GM19043 (cell line): ENCODE data around the gene C12orf42.

Experiments used
- ATAC-seq: cut with Tn5 transposase; IDR thresholded peaks from one replicate; pipeline ENCODE4 v1.9.1; 2021; ENCODE audit warnings: low read depth; ENCODE audit not compliant: unreplicated experiment

Gene C12orf42

DNA sequence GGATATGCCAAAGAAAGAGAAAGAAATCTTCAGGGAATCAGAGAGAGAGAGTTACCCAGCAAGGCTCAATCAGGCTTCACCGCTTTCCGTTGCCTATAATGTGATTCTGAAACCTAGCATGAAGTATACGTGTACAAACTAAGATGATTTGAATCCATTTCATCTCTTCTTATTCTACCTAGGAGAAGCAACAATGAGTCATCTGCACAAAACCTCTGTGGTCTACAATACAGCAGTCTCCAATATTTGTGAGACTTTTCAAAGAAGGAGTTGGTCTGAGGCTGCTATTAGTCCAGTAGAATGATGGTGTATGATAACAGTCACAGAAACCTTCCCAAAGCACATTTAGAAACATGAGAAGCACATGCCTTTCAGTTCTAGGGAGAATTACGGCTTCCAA lies 141.9 kb downstream of the C12orf42 start:
- no peak for ATAC-seq

DNA sequence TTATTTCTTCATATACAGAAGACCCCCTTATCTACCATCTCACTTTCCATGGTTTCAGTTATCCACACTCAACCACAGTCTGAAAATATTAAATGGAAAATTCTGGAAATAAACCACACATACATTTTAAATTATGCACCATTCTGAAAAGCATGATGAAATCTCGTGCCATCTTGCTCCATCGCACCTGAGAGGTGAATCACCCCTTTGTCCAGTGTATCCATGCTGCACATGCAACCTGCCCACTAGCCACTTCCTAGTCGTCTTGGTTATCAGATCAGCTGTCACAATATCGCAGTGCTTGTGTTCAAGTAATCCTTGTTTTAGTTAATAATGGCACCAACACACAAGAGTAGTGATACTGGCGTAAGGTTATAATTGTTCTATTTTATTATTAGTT lies 145.7 kb downstream of the C12orf42 start:
- no peak for ATAC-seq

DNA sequence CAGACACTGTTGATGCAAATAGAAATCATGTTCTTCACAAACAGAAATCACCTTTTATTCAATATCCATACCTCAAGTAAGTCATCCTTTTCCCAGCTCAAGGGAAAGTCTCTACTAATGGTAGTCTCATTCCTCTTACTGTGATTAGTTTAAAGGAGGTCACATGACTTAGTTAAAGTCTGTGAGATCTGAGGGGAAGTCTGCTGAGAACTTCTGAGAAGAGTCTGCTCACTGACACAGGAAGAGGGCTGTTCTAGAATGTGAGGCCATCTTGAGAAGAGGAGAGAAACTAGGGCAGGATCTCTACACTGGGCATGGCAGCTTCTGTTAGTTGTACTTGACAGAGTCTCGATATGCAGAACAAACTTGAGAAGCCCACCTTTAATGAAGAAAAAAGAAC lies 146.8 kb downstream of the C12orf42 start:
- ATAC-seq, result no peak

DNA sequence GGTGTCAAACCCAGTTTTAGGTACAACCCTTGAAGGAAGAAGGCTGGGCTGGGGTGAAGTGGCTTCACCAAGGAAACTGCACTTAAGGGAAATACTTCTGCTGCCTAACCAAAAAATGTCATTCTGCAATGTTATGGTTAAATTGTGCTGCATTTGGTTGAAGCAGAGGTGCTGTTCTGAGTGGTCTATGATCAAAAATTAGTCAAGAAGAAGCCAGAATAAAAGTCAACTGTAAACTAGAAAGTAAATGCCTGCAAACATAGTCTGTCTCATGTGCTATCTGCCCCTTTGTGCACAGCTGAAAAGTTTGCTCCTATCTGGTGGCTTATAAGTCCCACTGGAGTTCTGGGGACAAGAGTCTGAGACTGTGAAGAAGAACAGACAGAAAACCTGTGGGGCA lies 158.8 kb downstream of the C12orf42 start:
- no peak for ATAC-seq

DNA sequence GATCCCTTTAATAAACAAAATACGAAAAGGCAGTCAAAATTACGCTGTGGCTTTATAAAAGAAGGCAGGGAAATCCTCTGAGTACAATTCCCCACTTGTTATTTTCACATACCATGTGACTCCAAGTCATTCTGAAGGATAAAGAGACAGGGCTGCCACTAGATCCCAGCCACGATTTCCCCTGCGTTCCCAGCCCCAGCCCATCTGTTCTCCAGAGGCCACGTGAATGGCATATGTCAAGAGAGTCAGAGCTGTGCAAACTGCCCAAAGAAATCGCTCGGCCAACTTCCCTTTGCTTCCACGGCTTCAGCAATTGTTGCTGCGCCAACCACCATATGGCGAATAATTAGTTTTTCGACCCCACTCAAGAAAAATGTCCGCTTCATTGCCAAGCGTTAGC lies 161.3 kb downstream of the C12orf42 start:
- ATAC-seq, result no peak

DNA sequence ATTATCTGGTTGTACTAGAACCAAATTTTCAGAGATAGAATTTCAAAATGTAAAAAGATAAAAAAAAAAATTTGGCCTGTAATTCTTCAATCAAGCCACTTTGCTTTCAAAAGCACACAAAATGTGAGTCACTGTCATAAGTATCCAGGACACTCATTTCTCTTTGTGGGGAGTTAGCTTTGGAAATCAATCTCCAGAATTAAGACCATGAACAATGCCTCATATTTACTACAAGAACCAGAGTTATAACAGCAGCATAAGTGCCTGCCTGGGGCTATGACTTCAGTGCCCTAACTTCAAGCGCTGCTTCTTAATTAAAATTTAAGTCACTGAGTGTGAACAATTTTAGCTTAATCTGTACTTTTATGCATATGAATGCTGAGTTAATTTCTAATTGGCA lies 162.1 kb downstream of the C12orf42 start:
- ATAC-seq, result no peak

DNA sequence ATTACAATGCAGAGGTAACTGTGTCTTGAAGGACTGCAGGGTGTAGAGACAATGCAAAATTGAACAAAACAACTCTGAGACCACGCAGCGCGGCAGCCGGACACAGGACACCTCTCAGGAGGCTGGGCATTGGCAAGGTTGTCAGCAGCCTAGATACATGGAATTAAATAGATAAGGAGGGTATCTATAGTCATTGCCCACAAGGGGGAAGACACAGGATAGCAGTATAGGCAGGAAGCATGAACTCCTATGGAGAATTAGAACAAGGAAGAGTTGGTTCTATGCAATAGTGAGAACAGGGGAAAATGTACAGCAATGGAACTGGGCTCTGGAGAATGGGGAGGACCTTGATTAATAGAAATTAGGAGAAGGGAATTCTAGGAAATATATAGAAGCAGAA lies 164.1 kb downstream of the C12orf42 start:
- ATAC-seq, result no peak

DNA sequence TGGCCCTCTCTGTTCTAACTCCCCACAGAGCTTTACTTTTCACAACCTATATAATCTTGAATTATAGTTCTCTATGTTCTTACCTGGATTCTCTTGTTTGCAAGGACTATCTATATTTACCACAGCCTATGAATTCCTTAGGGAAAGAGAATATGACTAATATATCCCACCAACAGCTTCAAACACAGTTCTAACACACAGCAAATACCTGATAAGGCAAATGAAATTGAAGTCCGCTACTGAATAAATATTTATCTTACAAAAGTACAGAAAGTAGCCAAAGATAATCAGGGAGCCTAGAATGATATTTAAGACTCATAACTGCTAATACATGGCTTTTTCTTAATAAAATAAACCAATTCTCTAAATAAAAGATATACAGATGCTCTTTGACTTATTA lies 165.1 kb downstream of the C12orf42 start:
- no peak for ATAC-seq

DNA sequence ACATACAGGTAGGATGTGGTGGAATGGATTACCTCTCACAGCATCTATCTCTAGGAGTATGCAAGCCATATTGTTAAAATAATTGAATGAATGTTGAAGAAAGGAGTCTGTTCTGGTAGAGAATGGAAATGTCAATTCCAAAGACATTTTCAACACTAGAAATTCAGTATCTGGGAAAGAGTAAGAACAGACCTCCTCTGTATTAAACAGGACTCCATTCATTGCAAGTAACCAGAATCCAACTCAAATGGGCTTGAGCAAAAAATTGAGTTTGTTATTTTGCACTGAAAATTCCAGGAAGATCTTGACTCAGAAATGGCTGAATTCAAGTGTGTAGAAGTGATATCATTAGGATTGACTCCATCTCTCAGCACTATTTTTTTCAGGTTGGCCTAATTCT lies 168.1 kb downstream of the C12orf42 start:
- no peak for ATAC-seq

DNA sequence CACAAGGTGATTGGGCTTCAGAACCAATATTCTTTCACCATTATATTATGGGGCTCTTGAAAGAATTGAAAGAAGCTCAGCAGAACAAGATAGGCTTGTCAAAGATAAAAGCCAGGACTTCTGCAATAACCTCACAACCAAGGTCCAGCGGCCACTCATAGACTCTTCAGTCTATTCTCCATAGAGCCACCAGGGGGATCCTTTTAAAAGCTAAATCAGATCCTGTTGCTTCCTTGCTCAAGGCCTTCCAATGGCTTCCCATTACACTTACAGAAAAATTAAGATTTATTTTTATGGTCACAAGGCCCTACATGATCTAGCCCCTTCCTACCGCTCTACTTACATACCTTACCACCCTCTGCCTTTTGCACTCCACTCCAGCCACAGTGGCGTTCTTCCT lies 169.6 kb downstream of the C12orf42 start:
- ATAC-seq, result no peak

DNA sequence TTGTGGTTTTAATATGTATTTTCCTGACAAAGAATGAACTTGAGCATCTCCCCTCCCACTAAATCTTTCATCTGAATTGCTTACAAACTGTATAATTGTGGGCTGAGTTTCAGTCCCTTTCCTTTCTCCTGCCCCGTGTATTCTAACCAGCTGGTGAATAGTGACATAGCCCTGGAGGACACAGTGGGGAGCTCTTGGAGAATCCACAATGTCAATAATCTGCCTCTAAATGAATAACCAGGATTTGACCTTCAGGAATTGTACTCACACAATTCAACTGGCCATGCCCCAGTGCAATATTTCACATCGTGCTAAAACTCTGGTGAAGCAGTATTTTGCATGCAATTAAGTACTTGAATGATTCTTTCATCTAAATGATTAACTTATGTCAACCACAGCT lies 177.2 kb downstream of the C12orf42 start:
- no peak for ATAC-seq

DNA sequence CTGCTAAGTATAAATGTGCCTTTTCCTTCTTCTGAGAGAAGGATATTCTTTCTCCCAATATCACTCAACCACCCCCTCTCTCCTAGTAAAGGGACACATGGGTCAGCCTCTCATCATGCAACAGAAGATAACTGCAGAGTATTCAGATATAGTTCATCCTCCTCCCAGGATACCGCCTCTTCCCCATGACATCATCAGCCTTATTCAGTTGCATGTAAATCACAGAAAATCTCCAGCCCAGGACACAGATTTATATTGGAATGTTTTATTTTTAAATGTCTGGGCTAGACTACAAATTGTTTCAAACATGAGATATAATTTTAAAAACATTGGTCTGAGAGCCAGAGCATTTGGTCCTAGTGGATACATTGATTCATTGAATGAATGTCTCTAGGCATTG lies 178.5 kb downstream of the C12orf42 start:
- no peak for ATAC-seq

DNA sequence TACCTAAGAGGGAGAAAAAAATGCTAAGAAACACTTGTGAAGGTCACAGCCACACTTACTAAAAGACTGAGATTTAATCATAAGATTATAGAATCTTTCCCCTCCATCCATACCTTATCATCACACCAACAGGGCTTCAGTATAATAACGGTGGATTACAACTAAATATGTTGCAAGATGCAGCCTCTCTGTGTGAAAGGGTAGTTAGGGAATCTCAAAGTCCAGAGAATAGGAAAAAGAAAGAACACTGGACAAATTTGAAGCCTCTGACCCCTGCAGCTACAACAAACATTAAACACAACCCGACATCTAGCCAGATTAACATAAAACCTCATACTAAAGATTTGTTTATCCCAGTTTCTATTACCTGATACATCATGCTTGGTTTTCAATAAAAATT lies 181.0 kb downstream of the C12orf42 start:
- ATAC-seq, result no peak

DNA sequence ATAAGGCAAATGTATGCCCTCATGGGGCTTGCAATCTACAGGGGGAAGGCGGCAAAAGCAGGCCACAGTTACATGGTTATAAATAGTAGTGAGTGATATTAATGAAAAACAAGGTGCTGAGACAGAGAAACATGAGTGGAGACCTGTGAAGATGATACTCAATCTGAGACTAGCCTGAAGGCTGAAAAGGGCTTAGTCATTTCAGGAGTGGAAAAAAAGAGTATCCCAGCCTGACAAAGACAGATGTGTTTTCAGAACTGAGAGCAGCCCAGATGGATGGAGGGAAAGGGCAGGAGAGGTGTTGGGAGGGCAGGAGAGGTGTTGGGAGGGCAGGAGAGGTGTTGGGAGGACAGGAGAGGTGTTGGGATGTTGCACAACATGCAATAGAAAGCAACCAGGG lies 181.9 kb downstream of the C12orf42 start:
- no peak for ATAC-seq

DNA sequence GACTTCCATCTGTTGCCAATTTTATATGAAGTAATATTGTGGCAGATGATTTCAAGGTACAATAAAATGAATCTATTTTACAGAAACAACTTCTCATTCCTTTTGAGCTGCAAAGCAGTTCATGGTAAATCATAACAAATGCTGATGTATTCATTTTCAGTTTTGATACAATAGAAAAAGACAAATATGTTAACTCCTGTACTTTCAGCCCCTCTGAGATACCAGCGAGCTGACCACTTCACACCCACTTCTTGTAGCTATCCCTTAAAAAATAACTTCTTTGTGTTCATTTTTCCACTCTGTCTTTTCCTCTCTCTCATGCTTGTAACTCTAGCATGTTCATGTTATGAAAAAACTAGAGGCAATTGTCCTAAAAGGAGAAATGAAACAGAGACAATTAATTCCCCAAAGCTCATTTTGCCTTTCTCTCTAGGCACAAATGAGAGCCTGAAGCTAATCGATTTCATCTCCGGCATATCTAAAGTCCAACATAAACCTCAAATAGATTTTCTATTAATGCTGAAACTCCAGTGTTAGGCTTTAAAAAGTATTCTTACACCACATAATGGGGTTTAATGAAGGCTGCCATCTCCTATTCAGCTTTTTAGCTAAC lies 182.9 kb downstream of the C12orf42 start:
- no peak for ATAC-seq

DNA sequence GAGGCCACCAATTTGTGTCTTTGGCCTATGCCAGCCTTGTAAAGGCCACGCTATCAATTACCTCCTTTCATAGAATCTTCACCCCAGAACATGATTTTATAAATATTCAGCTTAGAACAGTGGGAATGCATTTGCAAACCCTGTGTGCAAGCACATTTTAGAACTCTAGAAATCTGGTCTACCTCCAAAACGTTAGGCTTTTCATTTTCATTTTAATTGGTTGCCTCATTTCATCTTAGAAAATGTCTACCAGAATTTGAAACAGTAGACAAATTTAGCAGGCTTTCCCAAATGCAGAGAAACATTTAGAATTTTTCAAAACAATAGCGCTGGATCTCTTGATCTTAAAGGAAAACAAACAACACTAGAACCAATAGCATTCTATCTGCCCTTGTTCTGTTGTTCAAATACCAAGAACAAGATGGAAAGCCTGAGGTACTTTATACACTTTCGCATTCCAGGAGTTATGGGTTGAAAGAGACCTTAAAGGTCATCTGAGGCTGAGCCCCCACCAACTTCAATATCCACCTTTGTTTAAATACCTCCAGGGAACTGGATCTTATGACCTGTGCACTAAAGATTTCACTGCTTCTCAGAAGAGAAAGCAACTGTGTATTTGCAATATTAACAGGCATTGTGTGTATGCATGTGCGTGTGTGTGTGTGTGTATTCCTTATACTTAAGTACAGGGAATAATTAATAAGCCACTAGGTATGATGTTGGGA lies 185.1 kb downstream of the C12orf42 start:
- ATAC-seq, result no peak

DNA sequence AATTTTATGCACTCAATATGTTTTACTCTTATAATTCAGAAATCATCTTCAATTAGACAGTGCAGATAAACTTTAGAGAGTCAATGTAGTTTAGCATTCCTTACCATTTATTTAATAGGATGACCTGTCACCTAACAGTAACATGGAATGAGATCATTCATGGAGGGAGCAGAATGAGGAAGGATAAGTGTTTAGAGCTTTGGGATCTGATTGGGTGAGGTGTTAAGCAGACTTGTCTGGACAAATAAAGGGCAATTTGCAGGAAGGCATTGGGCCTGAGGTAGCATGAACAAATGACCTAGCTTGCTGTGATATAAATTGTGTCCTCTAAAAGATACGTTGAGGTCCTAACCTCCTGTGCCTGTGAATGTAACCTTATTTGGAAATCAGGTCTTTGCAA lies 187.4 kb downstream of the C12orf42 start:
- no peak for ATAC-seq

DNA sequence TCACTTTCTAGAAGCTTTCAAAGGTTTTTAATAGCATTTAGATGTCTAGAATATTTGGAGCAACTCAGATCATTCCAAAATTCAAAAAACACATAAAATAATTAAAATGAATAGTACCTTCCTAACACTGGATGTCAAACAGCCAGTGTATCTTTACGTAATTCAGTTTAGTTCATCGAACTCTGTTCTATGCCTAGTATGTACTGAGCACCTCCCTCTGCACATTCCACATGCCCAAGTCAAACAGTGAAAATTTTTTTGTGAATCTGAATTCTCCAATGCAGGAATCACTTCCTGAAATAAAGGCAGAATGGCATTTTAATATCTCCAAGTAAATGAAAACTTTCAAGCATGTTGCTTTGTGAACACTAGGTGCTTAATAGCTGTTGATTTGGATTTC lies 192.3 kb downstream of the C12orf42 start:
- no peak for ATAC-seq

DNA sequence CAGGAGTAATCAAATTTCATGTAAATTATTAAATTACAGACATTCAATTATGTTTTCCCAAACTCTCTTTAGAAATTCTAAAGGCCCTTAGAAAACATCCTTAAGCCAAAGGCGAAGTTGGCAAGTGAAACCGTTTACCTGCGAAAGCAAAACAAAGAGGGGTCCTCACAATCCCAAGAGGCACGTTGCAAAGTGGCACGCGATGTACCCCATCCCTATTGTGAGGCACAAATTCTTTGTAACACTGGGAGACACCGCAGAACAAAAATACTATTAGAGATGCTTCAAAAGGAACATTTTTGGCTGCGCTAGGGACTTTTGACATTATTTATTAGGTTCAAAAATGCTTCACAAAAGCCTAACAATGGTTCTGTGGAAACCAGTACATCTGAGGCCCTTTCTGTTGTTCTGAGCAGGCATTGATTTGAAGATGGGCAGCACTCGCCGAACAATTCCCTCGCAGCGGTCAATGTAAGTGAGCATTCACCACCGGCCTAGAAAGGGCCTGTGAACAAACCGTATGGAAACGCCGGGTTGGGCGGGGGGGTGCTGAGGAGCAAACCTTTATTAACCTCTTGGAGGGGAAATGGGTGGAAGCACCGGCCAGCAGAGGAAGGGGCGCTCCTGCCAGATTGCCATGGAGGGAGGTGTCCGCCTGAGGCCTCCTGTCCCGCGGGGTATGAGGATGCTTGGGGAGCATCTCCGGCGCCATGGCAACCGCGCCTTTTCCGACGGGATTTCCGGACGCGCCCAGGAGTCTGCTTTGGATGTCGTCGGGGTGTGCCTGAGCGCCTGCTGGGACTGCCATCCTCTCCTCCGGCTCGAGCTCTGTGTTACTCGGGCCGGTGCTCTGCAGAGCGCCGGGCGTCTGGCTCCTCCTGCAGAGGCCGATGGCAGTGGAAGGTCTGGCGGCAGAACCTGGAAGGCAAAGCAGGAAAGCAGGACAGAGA lies 193.9 kb downstream of the C12orf42 start:
- no peak for ATAC-seq

DNA sequence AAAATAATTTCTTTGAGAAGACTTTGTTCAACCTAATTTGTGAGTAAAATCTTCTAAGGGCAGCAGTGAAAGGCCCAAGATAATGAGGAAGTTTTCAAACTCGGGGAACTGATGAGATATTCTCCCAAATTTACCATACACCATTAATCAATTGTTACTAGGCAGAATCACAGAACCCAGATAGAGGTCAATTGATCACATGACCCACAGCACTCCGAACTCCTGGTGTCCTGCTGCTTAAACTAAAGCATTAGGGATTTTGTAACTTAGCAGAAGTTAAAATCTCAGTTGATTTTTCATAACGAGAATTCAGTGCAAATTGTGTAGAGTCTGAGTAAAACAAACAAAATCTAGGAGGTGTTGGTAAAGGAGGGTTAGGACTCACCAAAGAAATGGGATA lies 207.8 kb downstream of the C12orf42 start:
- no peak for ATAC-seq

DNA sequence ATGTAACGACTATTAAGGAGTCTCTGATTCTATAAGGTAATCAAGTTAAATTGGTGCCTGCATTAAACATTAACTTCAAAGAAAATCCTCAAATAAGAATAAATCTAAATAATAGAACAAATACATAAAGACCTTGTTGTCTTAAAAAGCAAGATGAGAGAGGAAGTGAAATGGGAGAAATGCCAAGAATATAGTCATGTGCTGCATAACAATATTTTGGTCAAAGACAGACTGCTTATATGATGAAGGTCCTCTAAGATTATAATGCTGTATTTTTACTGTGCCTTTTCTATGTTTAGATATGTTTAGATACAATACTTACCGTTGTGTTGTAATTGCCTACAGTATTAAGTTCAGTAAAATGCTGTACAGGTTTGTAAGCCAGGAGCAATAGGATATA lies 213.6 kb downstream of the C12orf42 start:
- no peak for ATAC-seq

DNA sequence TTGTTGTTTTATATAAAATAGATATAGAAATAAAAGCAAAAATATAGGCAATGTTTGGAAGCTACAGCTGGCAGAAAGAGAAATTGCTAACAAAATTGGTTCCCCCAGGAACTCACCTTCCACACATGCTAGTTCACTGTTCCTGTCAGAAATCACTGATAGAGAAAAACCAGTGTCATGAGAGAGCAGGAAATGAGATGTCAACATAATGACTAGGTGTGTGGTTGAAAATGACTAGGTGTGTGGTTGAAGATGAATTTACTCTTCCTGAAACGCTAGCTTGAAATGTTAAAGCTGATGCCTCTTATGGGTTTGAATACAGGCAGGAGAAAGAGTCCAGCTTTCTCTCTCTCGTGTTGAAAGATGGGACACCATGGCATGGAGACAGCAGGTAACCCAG lies 216.3 kb downstream of the C12orf42 start:
- ATAC-seq, result peak; percentile 96
